ENCODE results near the gene HYAL1.

HYAL1 gene

GRCh38 chr3:50303013-50303815 lies at the start of gene HYAL1:
Gene HYAL1 (minus strand): TSS chr3:50303574. CDS start chr3:50302956, 618 bp downstream.
- no peak for DNase-seq

- no peak for DNase-seq
These were observed 49.4 kb upstream of the HYAL1 start for GRCh38 chr3:50352781-50353180.

GRCh38 chr3:50351323-50351697 lies 47.9 kb upstream of the HYAL1 start:
- DNase-seq: no peak

GRCh38 chr3:50350527-50351322 lies 47.4 kb upstream of the HYAL1 start, which contains the start of the genes CYB561D2 and NPRL2:
Gene CYB561D2 (plus strand): TSS chr3:50350862. CDS start chr3:50351434, 572 bp downstream.
Gene NPRL2 (minus strand): TSS chr3:50350775. CDS start chr3:50350652, 123 bp downstream.
- DNase-seq: peak; percentile 99

GRCh38 chr3:50350213-50350526 lies 46.8 kb upstream of the HYAL1 start:
- no peak for DNase-seq

- peak; percentile 87 for DNase-seq
These were observed 43.9 kb upstream of the HYAL1 start for GRCh38 chr3:50347187-50347813.

GRCh38 chr3:50345586-50346234 lies 42.3 kb upstream of the HYAL1 start, which contains the start of gene ZMYND10:
Gene ZMYND10 (minus strand): TSS chr3:50345732. CDS start chr3:50345579, 153 bp downstream.
- DNase-seq: peak; percentile 80

- no peak for DNase-seq
These were observed 41.6 kb upstream of the HYAL1 start for GRCh38 chr3:50345008-50345407.

GRCh38 chr3:50342813-50343633 lies 39.6 kb upstream of the HYAL1 start:
- no peak for DNase-seq

GRCh38 chr3:50341996-50342650 lies 38.7 kb upstream of the HYAL1 start:
- no peak for DNase-seq

GRCh38 chr3:50341537-50341936 lies 38.2 kb upstream of the HYAL1 start:
- DNase-seq: no peak

- peak; percentile 81 for DNase-seq
These were observed 37.3 kb upstream of the HYAL1 start, which contains the start of gene RASSF1 for GRCh38 chr3:50340448-50341329. Gene RASSF1 (minus strand): TSS chr3:50340836. CDS start chr3:50340805, 31 bp downstream.

GRCh38 chr3:50340147-50340447 lies 36.7 kb upstream of the HYAL1 start:
- no peak for DNase-seq

GRCh38 chr3:50339485-50340146 lies 36.2 kb upstream of the HYAL1 start:
- DNase-seq: no peak

GRCh38 chr3:50338965-50339364 lies 35.6 kb upstream of the HYAL1 start:
- no peak for DNase-seq

- peak; percentile 95 for DNase-seq
These were observed 33.9 kb upstream of the HYAL1 start for GRCh38 chr3:50337175-50337861.

GRCh38 chr3:50336452-50337174 lies 33.2 kb upstream of the HYAL1 start:
- DNase-seq: no peak

GRCh38 chr3:50334339-50335075 lies 31.1 kb upstream of the HYAL1 start:
- no peak for DNase-seq

All from CD4-positive, alpha-beta T cell treated with Interleukin-21 for 1 hour (primary cell).